ENCODE data around the gene NR4A2. TPM values are rescaled to one million over a fixed set of nuclear protein-coding genes. Genes with fewer than 3 reads are reported as not detected.

Gene NR4A2
- total RNA-seq, 1 experiment from 2014 or later, result 0.45 TPM

- Histone ChIP-seq H3K4me3 (ENCODE audit: insufficient read depth, low read depth, low read length) (no peak overlapping the region), H3K36me3 (replicated peaks; ENCODE audit: control insufficient read depth, insufficient read depth, low read length) (no peaks in the 10 kb centered on the region), H3K27me3 (ENCODE audit: control insufficient read depth, insufficient read depth, low read length) (peaks cover 11% of the 10 kb centered on the region; the same call in 1 of the 2 replicates)
- DNase-seq, result no peak
Observed at GRCh38 chr2:156343940-156344301, 11.4 kb upstream of the NR4A2 start.

DNA sequence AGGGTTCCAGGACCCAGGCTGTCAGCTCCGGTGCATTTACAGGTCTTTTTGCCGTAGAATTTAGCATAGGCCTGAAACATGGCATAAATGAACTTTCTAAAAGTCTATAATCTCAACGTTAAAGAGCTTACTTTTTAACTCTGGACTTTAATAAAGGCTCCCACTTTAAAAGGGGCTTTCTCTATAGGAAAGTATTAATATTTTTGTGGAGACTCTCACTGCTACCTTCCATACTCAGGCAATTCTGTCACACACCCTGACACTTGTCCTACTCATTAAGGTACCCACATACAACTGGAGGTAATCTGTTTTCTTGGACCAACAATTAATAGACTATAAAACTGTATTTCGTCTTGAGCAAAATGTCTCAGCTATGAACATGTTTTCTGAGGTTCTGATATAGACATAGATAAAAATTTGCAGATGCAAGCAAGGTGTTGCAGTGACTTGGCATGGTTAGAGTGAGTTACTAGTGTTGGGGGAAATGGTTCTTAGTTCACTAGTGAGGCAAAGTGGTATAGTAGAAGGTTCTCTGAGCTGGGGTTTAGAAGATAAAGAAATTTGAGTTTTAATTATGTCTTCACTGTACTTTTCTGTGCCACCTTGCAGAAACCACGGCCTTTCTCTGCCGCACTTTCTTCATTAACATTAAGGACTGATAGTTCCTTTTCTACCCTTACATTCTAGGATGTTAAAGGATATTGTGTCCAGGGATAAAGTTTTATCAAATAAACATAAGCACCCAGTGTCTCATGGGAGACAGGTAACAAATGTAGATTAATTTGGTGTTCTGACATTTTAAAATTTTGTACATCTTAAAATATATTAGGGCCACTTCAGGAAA is 10.8 kb upstream of the NR4A2 start:
- peaks cover 11% of the 10 kb centered on the region; the same call in 1 of the 2 replicates for H3K27me3 ChIP-seq (ENCODE audit: control insufficient read depth, insufficient read depth, low read length)
- H3K4me3 ChIP-seq (ENCODE audit: insufficient read depth, low read depth, low read length), result peak overlapping the region; percentile 74
- DNase-seq, result no peak
- H3K36me3 ChIP-seq (replicated peaks; ENCODE audit: control insufficient read depth, insufficient read depth, low read length), result no peaks in the 10 kb centered on the region

DNA sequence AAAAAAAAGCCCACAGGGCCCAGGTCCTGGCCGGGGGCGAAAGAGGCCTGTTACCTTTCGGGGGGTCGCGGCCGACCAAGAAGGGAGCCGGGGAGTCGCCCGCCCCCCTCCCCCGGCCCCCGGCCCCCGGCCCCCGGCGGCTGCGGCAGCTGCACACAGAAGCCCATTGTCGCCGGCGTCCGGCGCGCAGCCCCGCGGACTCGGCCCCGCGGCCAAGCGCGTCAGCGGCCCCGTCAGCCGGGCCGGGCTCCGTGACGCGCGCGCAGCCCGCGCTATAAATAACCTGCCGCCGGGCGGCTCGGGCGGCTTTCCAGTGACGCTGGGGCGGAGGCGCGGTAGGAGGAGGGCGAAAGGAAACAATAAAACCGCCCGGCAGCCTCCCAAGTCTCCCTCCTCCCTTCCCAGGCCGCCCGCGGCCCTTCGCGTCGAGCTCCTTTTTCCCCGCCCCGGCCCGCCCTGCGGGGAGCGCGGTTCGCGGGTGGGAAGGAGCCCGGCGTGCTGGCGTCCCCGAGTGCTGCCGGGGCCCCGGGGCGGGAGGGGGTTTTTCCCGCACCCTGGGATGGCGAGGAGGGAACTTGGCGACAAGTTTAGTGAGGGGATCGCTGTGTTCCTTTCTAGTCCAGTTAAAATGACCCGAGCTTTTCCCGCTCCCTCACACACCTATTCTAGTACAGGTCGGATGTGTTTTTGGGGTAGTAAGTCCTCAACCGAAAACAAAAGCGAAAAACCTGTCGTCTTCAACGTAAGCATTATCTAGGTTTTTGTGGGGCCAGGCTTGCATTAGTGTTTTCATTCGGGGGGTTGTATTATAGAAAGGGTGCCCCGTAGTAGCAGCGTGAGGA is 10.0 kb upstream of the NR4A2 start:
- Histone ChIP-seq H3K36me3 (replicated peaks; ENCODE audit: control insufficient read depth, insufficient read depth, low read length) (no peaks in the 10 kb centered on the region), H3K27me3 (ENCODE audit: control insufficient read depth, insufficient read depth, low read length) (peaks cover 11% of the 10 kb centered on the region; the same call in 1 of the 2 replicates), H3K4me3 (ENCODE audit: insufficient read depth, low read depth, low read length) (peak overlapping the region; percentile 74)
- DNase-seq, result peak; percentile 92

- peak overlapping the region; percentile 74 for H3K4me3 ChIP-seq (ENCODE audit: insufficient read depth, low read depth, low read length)
- H3K27me3 ChIP-seq (ENCODE audit: control insufficient read depth, insufficient read depth, low read length), result peaks cover 11% of the 10 kb centered on the region; the same call in 1 of the 2 replicates
- DNase-seq, result peak; percentile 86
- no peaks in the 10 kb centered on the region for H3K36me3 ChIP-seq (replicated peaks; ENCODE audit: control insufficient read depth, insufficient read depth, low read length)
Observed at GRCh38 chr2:156341452-156342253, 9.1 kb upstream of the NR4A2 start.

DNA sequence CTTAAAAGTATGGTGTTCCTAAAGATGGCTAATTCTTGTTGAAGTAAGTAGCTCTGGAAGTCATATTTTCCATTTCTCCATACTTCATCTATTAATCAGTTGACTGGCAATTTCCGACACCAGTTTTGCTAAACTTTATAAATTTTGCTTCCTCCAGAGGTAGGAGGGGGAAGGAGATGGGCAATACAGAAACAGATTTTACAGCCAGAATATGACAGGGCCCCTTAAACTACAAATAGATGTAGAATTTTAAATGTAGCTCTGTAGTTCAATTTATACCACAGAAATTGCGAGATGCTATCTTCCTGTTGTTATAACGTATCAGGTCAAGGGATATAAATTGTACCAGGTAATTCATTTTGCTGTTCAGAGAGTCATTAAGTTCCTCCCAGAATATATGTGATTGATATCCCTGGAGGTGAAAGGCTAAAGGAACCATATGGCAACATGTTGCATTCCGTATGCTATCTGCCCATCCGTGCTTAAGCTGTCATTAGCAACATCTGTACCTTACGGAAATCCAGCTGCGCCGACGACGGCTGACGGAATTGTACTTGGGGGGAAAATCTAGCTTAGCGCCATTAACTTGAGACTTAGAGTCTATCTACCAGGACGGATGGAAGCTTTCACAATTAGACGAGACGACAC is 8.4 kb upstream of the NR4A2 start:
- peak; percentile 32 for DNase-seq
- peaks cover 11% of the 10 kb centered on the region; the same call in 1 of the 2 replicates for H3K27me3 ChIP-seq (ENCODE audit: control insufficient read depth, insufficient read depth, low read length)
- H3K4me3 ChIP-seq (ENCODE audit: insufficient read depth, low read depth, low read length), result peak overlapping the region; percentile 74
- H3K36me3 ChIP-seq (replicated peaks; ENCODE audit: control insufficient read depth, insufficient read depth, low read length), result no peaks in the 10 kb centered on the region

GRCh38 chr2:156340377-156340776 is 7.9 kb upstream of the NR4A2 start:
- Histone ChIP-seq H3K27me3 (ENCODE audit: control insufficient read depth, insufficient read depth, low read length) (peaks cover 11% of the 10 kb centered on the region; the same call in 1 of the 2 replicates), H3K4me3 (ENCODE audit: insufficient read depth, low read depth, low read length) (no peak overlapping the region), H3K36me3 (replicated peaks; ENCODE audit: control insufficient read depth, insufficient read depth, low read length) (no peaks in the 10 kb centered on the region)
- no peak for DNase-seq

DNA sequence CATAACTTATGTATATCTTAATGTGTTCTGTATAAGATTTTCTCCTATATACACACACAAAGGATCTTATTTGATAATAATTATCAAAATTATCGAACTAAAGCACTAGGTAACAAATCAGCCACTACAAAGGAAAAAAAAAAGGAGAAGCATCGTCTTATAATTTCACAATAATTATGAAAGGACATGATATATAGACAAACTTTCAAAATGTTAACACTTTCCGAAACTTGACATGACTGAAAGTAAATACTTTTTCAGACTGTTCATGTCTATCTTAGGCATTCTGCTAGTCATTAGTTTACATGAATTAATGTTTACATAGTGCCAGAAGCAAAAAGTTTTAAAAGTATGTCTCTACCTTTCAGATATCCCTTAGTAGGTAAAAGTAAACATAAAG is 7.3 kb upstream of the NR4A2 start:
- no peak overlapping the region for H3K4me3 ChIP-seq (ENCODE audit: insufficient read depth, low read depth, low read length)
- H3K36me3 ChIP-seq (replicated peaks; ENCODE audit: control insufficient read depth, insufficient read depth, low read length), result no peaks in the 10 kb centered on the region
- no peak for DNase-seq
- peaks cover 11% of the 10 kb centered on the region; the same call in 1 of the 2 replicates for H3K27me3 ChIP-seq (ENCODE audit: control insufficient read depth, insufficient read depth, low read length)

DNA sequence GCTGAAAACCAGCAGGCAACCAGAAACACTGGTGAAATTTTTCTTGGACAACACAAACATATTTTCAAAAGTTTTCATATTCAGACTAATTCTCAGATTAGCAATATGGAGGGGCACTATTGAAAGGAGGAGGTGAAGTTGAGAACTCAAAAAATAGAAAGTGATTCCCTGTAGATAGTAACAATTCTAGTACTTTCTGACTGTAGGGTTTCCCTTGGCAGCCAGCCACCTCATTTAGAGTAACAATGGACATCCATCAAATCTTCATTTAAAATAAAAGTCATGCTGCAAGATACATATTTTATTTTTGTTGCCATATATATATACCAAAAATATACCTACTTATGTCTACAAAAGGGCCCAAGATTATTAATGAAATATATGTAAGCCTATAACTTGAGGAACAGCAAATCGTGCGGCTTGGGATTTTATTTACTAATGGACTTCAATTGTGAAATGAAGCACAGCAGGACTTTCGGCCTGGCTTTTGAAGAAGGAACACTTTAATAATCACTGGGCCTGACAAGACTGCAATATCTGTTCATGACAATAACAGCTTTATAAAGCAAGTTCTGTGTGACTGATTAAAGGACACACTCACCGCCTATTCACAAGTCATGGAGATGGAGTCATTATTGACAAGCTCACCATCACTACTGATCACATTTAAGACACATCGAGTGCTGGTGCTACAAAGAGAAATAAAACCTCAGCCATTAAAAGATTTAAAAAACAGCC is 6.8 kb upstream of the NR4A2 start:
- DNase-seq, result no peak
- Histone ChIP-seq H3K36me3 (replicated peaks; ENCODE audit: control insufficient read depth, insufficient read depth, low read length) (no peaks in the 10 kb centered on the region), H3K27me3 (ENCODE audit: control insufficient read depth, insufficient read depth, low read length) (peaks cover 11% of the 10 kb centered on the region; the same call in 1 of the 2 replicates), H3K4me3 (ENCODE audit: insufficient read depth, low read depth, low read length) (no peak overlapping the region)

DNA sequence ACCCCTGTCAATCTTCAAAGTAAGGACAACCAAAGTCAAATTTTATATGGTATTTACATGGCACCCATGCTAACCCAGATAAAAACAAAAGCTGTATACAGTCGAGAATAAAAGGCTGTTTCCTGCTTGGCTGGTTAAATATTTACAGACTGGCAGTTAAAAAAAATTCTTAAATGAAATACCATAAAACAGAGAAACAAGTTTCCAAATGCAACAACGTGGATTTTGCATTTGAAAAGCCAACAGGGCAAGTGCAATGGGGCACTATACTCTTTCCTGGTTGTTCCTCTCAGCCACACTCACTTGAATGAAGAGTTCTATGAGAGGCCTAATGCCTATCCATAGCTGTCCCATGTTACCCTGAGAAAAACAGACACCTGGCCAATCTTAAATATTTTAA is 6.1 kb upstream of the NR4A2 start:
- no peak for DNase-seq
- Histone ChIP-seq H3K36me3 (replicated peaks; ENCODE audit: control insufficient read depth, insufficient read depth, low read length) (no peaks in the 10 kb centered on the region), H3K4me3 (ENCODE audit: insufficient read depth, low read depth, low read length) (no peak overlapping the region), H3K27me3 (ENCODE audit: control insufficient read depth, insufficient read depth, low read length) (peaks cover 15% of the 10 kb centered on the region; the same call in 1 of the 2 replicates)

GRCh38 chr2:156334496-156335478 is 2.3 kb upstream of the NR4A2 start:
- H3K36me3 ChIP-seq (replicated peaks; ENCODE audit: control insufficient read depth, insufficient read depth, low read length), result no peaks in the 10 kb centered on the region
- peaks cover 33% of the 10 kb centered on the region for H3K27me3 ChIP-seq (ENCODE audit: control insufficient read depth, insufficient read depth, low read length)
- DNase-seq, result peak; percentile 84
- peak overlapping the region; percentile 69 for H3K4me3 ChIP-seq (ENCODE audit: insufficient read depth, low read depth, low read length)

DNA sequence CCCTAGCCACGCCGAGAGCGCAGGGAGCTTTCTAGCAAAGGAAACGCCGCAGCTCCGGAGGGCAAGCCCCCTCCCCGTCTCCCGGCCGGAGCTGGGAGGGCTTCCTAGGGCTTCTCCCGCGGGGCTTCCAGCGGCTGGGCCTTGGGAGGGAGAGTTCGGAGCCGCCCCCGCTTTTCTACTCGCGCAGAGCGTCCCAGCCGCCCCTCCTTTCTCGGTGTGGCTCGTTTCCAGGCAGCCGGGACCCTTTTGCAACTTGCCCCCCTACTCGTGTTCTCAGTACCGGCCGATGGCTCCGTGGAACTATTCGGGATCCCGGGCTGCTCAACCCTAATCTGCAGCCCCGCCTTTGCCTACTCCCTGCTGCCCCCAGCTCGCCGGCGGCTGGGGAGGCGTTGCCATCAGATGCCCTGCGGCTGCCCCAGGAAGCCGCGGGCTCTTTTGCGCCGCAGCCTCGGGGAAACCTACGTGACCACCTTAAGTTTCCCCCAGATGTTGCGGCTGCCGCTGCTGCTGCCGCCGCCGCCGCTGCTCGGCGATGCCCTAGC is 1.5 kb upstream of the NR4A2 start:
- DNase-seq, result peak; percentile 88
- Histone ChIP-seq H3K36me3 (replicated peaks; ENCODE audit: control insufficient read depth, insufficient read depth, low read length) (no peaks in the 10 kb centered on the region), H3K27me3 (ENCODE audit: control insufficient read depth, insufficient read depth, low read length) (peaks cover 41% of the 10 kb centered on the region), H3K4me3 (ENCODE audit: insufficient read depth, low read depth, low read length) (peak overlapping the region; percentile 69)

DNA sequence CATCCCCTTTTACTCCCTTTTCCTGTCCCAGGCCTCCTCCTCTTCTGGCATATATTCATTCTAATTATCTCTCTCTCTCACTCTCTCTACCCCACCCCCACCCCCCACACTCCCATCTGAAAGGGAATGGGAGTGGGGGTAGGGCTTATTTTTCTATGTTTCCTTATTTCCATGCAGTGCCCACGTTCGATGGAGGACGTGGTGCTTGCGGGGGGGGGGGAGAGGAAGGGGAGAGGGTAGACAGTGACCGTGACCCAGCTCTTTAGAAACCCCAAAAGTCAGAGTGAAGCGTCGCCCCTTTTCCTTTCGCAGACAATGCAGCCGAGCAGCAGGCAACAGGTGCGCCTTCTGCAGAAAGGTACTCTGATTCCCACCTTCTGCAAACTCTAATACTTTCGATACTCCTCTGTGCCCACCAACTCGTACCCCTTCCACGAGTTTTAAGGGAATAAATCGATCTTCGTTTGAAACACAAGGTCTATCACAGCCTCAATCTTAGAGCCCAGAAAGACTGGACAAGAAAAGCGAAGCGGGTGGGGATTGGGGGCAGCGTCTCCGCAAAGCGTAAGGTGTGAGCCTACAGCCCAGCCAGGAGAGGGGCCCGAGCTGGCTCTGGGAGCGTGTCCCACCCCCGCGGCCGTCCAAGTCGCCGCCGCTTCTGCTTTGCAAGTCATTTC is 891 bp upstream of the NR4A2 start:
- Histone ChIP-seq H3K4me3 (ENCODE audit: insufficient read depth, low read depth, low read length) (peak overlapping the region; percentile 69), H3K36me3 (replicated peaks; ENCODE audit: control insufficient read depth, insufficient read depth, low read length) (no peaks in the 10 kb centered on the region), H3K27me3 (ENCODE audit: control insufficient read depth, insufficient read depth, low read length) (peaks cover 47% of the 10 kb centered on the region)
- DNase-seq, result peak; percentile 42

All from H7 (cell line).